Fibroblast of the conjunctiva (primary cell): ENCODE measurements around the gene TNPO2.

Experiments used
- DNase-seq: peaks from one replicate; pipeline ENCODE4 v3.0.0-alpha.2; 2010; ENCODE audit warnings: low read depth

The TNPO2 gene

GRCh38 chr19:12723641-12724426, at the start of gene TNPO2:
TSS of gene TNPO2 (minus strand) at chr19:12723932. CDS start at chr19:12720977, 2,955 bp downstream.
- peak; percentile 37 for DNase-seq

- no peak for DNase-seq
Measured at GRCh38 chr19:12772323-12772722, 48.6 kb upstream of the TNPO2 start.

DNA sequence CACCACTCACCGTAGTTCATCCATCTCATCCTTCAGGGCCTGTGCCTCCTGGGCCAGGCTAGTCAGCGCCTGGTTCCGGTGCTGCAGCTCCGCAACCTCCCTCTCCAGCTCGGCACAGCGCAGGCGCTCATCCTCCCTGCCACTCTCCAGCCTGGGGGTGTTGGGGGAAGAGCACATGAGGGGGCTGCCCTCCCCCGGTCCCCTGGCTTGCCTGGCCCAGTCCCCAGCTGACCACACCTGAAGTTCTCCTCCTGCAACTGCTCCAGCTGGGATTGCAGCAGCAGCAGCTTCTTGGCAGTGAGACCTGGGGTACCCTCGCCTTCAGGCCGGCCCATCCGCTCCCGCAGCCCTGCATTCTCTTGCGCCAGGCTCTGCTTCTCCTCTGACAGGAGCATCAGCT, 47.2 kb upstream of the TNPO2 start:
- DNase-seq: no peak

GRCh38 chr19:12769689-12770088, 46.0 kb upstream of the TNPO2 start:
- DNase-seq: no peak

- no peak for DNase-seq
Measured at GRCh38 chr19:12767666-12768065, 43.9 kb upstream of the TNPO2 start.

DNA sequence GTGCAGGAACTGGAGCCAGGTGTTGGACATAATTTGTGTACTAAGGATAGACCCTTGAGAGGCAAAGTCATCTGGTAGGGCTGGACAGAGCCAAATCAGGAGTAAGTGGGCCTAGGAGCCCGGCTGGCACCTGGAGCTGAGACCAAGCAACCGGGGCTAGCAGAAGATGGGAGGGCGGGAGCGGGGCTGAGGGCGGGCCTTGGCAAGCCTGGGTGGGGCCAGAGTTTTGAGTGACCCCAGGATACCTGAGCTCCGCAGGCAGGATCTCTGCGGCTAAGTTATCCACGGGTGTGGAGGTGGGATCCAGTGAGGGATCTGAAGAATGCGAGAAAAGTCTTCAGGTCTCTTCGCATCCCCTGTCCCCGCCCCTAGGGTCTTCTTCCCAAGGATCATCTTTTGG, 43.4 kb upstream of the TNPO2 start:
- no peak for DNase-seq

DNA sequence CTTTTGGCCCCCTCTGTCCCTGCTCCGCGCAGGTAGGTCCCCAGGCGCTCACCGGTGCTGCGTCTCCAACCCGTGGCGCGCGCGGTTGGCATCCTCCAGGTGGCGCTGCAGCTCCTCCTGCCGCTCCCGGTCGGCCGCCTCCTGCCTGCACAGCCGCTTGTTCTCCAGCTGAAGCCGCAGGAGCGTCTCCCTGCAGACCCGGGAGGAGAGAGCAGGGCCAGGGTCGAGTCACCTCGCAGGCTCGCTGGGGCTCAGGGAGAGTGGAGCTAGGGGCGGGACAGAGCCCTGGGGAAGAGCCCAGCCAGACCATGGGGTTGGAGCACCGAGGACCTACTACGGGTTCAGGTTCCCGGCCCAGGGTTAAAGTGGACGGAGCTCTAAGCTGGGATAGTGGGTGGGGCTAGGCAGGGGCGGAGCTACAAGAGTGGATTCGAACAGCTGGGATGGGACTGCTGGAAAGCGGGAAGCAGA, 42.4 kb upstream of the TNPO2 start:
- no peak for DNase-seq

DNA sequence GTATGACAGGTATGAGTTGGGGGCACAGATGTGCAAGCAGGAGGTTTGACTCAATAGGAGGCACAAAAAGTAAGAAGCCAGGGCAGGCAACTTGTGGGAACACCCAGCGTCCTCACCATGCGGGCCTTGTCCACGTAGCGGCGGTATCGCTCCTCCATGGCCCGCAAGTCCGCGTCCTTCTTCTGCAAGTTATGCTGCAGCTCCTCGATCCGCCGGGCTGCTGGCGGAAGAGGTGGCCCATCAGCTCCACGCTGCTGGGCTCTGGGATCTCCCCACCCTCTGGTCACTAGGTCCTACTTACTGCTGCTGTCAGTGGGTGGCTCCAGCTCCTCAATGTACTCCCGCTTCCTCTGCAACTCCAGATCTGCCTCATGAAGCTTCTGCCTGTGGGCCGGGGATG, 41.0 kb upstream of the TNPO2 start:
- no peak for DNase-seq

DNA sequence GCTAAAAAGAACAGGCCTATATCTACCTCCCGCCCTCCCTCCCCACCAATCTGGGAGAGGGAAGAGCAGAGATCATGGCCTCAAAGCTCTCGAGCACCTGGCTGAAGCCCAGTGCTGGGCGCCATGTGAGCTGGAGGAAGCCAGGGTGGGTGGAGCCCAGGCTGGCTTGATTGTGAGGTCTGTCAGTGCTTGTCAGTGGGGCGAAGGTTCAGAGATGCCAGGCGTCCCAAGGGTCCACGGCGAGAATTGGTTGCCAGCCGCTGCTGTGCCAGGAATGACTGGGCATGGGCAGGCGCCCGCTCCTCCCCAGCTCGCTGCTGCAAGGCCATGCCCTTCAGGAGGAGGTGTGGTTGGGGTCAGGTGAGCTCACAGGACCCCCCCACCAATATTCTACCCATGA, 39.4 kb upstream of the TNPO2 start:
- DNase-seq: no peak

- no peak for DNase-seq
Measured at GRCh38 chr19:12759686-12760085, 36.0 kb upstream of the TNPO2 start.

GRCh38 chr19:12757544-12758274, 34.0 kb upstream of the TNPO2 start:
- peak; percentile 49 for DNase-seq

DNA sequence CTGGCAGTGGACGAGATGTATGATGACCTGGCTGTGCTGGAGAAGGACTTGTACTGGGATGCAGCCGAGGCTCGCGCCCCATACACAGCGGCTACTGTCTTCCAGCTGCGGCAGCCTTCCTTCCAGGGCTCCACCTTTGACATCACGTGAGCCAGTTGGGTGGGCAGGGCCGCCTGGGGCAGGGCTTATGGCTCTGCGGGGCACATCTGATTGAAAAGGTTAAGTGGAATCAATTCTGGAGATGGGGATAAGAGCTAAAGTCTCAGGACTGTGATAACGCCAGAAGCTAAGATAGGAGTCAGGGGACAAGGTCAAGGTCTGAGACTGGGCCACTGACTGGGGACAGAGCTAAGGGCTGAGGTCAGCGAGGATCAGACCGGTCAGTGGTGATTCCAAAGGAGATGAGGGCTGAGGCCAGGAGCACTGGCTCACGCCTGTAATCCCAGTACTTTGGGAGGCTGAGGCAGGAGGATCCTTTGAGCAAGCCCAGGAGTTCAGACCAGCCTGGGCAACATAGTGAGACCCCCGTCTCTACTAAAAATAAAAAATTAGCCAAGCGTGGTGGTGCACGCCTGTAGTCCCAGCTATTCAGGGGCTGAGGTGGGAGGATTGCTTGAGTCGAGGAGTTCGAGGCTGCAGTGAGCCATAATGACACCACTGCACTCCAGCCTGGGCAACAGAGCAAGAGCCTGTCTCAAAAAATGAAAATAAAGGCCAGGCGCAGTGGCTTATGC, 32.6 kb upstream of the TNPO2 start:
- DNase-seq: no peak

DNA sequence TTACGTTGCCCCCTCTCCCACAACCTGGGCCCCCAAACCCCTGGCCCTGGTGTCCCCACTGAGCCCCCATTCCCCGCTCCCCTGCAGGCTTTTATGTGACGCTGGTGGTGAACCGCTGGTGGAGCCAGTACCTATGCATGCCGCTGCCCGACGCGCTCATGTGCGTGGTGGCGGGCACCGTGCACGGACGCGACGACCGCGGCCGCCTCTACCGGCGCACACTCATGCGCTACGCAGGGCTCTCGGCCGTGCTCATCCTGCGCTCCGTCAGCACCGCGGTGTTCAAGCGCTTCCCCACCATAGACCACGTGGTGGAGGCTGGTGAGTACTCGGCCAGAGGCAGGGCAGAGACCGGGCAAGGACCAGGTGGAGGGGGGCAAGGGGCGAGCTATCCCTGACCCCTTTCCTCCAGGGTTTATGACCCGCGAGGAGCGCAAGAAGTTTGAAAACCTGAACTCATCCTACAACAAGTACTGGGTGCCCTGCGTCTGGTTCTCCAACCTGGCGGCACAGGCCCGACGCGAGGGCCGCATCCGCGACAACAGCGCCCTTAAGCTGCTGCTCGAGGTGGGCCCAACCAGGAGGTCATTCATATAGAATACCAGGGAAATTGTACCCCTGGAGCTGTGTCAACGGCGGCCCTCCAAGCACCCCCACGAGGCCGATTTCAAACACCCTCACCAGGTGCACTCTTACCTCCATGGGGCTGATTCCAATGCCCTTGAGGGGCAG, 30.9 kb upstream of the TNPO2 start:
- no peak for DNase-seq

- no peak for DNase-seq
Measured at GRCh38 chr19:12752056-12752781, 28.5 kb upstream of the TNPO2 start.

GRCh38 chr19:12751635-12752034, 27.9 kb upstream of the TNPO2 start, which contains the start of gene BEST2:
TSS of gene BEST2 (plus strand) at chr19:12751791. CDS start at chr19:12752593, 802 bp downstream.
- DNase-seq: no peak

- DNase-seq: no peak
Measured at GRCh38 chr19:12750851-12751250, 27.1 kb upstream of the TNPO2 start.

DNA sequence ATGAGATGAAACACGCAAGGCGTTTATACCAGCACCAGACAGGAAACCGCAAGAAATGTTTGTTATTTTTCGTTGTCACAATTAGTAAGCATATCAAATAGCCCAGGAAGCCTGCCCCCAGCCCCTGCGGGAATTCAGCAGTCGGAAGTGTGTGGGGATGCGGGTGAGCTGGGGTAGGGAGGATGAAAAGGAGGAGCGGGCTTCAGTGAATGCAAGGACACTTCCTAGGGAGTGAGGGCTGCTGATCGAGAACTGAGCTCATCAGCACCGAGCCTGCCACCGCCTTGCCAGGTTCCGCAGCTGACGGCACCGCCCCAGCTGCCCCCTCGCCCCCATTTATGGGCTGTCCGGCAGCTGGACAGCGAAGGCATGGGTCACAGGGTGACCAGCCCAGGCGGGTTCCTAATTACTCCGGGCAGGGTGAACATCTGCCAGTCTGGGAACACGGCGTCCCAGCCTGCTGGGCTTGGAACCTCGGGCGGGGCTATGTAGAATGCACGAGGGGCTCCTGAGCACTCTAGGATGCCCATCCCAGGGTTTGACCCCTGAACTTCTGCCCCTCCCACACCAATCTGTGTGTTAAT, 26.3 kb upstream of the TNPO2 start:
- DNase-seq: no peak

DNA sequence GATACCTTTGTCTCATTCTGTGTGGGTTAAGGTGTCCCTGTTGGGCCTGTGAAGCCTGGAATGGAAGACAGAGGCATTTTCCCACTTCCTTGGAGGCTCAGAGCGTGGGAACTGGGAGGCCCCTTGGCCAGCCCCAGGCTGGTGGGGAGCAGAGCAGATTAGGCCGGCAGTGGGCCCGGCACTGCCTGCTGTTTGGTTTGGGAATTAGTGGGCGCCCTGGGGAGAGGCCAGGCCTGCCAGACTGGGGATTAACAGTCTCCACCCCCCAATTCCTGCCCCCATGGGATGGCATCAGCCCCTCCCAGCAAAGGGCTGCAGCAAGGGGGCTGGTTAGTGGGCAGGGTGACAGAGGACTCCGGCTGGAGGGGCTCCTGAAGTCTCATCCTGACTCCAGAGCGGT, 24.8 kb upstream of the TNPO2 start:
- DNase-seq: no peak

GRCh38 chr19:12745166-12745897, 21.6 kb upstream of the TNPO2 start:
- no peak for DNase-seq

GRCh38 chr19:12737835-12738351, 14.2 kb upstream of the TNPO2 start:
- no peak for DNase-seq
